ENCODE results near the gene JAML.

JAML gene

DNA sequence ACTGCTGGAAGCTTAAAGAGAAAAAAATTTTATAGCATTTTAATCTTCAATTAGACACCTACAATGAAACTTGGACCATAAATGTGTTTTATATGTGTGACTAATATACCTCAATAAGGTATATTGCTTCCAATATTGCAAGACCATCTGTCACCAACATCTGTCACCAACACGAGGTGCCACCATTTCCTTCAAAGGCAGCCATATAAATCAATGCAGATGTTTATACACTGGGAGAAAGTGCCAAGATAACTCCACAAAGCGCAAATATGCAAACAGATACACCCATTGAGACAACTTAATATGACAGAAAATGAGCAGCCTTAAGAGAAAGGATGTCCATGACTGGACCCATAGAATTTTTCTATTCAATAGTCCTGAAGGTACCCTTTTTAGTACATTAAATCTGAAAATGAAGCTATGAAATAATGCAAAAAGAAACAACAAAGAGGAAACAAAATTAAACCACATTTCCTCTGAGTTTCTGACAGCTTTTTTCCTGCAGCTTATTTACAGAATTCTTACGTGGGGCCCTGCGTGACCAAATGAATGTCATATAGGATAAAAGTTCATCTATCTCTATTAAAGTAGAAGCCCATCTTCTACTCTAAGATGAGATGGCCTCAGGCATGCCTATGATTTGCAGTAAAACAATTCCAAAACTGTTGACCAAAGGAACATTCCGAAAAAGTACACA is 14.8 kb upstream of the JAML start:
- DNase-seq: no peak

DNA sequence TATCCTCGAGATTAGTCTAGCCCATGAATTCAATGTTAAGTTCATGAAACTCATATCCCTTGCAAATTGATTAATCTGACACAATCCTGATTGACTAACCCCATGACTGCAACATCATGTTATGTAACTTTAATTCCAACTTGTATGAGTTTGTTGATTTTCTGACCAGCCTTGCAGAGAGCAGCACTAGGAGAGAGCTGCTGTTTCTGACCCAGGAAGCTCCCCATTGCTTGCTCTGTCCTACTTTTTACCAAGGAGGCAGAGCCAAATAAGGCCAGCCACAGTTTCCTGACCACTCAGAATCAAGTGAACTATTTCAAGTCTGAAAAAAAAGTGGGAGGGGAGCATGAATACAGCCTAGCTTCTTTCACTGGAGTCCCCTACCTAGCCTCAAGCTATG is 14.1 kb upstream of the JAML start:
- DNase-seq: no peak

DNA sequence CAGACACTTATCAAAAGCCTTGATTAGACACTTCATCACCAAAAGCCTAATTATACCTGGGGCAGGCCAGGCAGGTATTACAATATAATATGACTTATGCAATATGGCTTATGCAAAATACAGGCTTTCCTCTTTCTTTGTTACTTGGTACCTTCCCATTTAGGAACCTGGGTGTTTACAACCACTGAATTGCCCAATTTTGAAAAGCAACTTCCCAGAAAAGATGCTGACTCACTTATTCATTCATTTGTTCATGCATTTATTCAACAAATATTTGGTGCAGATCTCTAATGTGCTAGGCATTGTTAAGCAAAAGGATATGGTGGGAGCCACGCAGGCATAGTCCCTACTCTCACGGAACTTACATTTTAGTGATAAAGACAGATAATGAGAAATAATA is 13.6 kb upstream of the JAML start:
- no peak for DNase-seq

DNA sequence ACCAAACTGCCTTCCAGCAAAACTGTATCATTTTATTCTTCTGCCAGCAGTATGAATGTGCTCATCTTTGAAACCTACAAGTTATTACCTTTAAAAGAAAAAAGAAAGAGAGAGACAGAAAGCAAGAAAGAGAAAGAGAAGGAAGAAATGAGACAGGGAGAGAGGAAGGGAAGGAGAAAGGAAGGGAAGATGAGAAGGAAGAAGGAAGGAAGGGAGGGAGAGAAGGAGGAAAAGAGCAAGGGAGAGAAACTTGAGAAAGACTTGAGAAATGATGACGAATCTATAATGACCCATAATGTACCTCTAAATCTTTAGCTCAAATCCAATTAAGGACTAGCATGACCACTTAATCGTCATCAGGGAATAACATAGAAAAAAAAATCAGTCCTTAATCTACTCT is 11.4 kb upstream of the JAML start:
- DNase-seq: peak; percentile 32

DNA sequence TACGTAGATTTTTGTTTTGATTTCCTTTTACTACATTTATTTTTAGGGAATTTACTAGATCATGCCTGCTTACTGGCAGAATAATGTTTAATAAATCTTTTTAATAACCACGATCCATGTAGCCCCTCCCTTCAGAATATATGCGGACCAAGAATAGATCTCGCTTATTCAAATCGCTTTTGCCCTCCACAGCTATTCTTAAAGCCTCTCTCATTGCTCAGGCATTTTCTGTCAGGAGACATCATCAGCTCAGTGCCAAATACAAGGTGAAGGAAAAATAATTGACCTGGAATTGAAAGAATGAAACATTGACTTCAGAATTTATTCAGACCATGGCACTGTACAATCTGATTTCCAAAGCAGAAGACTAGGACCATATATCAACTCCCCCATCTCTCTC is 10.0 kb upstream of the JAML start:
- no peak for DNase-seq

DNA sequence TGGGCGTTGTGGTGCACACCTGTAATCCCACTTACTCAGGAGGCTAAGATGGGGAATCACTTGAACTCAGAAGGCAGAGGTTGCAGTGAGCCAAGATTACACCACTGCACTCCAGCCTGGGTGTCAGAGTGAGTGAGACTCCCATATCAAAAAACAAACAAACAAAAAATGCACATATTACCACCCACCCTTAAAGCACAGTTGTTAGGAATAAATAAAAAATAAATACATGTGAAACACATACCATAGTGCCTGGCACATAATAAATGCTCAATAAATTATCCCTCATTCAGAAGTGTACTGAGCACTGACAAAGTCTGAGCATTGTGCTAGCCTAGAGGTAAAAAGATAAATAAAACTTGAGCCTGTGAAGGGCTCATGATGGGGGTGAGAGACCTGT is 9.0 kb upstream of the JAML start:
- DNase-seq: no peak

DNA sequence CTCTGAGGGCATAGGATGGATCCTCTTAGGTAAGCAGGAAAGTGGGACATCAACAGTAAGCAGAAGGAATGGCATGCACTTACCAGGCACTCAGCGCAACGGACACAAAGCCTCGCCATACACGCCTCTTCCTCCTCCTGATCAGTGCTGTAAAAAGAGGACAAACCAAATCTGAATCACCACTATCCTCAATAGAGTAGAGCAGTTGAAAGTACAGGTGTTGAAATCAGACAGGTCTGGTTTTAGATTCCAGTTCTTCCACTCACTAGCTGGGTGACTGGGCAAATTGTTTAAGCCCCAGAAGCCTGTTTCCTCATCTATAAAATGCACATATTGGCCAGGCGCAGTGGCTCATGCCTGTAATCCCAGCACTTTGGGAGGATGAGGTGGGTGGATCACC is 8.6 kb upstream of the JAML start:
- DNase-seq: no peak

DNA sequence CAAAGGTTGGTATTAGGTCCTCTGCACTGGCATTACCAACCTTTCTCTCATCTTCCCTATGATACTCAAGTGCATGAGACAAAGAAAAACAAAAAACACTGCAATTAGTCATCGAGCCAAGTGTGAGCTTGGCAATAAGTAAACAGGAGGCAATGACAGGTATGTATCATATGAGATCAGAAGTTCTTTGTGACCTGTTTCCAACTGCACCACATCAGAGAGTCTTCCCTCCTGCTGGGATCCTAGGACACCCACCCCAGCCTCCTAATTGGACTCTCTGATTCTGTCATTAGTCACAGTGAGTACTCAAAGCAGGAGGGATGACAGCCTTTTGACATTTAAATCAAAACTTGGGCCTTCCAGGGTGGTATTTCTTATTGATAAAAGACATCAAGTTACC is 7.8 kb upstream of the JAML start:
- no peak for DNase-seq

DNA sequence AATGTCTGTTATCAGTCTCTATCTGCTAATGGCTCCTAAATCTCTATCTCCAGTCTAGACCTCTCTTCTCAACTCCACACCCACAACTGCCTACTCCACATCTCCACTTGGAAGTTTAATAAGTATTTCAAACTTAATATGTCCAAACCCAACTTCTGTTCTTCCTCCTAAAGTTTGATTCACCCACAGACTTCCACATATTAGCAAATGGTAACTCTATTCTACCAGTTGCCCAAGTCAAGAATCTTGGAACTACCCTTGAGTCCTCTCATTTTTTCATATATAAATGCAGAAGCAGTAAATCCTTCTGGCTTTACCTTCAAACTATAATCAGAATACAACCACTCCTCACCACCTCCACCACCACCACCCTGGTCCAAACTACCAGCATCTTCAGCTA is 6.7 kb upstream of the JAML start:
- no peak for DNase-seq

DNA sequence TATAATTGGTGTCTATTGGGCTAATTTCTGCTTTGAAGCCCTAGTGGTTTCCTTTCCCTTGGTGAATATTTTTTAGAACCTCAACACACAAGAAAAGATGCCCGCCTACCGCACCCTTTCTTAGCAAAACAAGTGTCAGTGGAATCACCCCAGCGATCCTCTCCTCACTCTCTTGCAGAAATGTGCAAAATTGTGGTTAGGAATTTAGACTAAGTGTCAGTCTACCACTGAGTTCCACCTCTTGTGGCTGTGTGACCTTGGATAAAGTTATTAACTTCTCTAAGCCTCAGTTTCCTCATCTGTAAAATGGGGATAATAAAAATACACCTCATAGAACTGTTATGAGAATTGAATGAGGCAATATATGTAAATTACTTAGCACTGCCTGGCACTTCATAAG is 5.3 kb upstream of the JAML start:
- no peak for DNase-seq

DNA sequence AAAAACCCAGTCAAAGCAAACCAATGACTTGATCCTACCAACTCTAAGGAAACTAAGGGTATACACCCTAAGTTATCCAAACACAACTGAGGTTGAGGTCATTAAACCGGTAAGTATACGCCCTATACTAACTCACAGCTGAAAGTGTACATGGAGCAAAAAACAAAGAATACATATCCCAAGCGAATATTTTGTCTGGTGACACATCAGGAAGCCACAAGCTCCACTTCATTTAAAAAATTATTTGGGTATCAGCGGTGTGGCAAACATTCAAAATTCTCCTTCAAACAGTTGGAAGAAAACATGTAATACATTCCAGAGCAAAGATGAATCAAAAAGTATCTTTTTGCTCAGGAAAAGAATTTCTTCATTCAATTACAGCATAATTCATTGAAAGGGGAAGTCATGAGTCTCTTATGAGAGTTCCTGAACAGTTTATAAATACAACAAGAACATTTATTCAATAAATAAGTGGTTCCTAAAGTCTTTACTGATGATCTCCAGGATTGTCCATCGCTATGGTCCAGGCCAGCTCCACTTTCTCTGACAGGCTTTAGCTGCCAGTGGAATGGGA is 4.5 kb upstream of the JAML start:
- DNase-seq: no peak

DNA sequence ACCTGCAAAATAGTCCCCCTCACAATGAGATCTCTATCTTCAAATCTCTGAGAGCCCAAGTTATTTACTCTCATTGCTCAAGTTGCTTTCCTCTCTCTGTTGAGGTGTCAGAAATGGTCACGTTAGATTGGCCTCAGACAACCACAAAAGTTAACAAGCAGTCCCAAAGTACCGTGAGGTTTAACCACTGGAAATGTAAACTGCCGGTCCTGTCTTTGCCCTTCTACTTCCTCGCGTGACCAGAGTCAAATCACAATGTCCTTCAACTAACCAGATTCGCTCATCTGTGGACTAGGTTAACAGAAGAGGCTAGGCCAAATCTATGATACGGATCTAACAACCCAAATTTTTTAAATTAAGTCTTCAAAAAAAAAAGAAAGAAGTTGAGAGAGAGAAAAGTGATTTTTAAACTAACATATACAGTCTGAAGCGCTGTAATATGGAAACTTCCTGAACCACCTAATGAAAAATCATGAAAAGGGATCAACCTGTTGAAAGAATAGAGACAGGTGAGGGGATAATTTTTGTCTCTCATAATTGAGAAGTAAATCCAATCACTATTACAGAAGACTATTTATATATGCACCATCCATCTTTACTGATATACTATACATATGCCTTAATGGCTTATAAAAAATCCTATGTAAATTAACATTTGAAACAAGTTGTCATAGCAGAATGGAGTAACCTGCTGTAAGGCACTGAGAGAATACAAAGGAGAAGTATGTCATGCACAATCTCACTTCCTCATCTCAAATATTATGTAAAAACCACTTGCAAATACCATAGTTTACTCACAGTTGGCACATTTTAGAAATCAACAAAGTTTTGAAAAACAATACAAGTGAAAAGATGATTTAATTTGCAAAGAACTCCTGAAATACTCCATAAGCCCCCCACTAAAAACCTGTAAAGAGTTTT is 3.3 kb upstream of the JAML start:
- DNase-seq: no peak

DNA sequence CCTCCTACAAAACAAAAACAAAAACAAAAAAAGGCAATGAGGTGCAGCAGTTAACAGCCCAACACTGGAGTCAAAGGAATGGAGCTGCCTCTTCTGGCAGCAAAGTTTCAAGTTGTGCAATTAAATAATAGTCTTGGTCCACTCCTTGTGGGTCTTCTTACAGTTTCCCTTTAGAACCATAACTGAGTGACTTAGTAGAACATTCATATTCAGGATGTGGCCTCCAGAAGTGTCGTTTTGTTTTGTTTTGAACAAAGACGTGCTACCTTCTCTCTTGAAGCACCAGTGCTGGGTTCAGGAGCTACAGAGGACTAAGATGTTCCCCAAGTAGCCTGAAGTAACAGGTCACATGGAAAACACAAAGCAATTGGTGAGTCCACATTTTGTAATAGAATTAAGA is 2.0 kb upstream of the JAML start:
- no peak for DNase-seq

DNA sequence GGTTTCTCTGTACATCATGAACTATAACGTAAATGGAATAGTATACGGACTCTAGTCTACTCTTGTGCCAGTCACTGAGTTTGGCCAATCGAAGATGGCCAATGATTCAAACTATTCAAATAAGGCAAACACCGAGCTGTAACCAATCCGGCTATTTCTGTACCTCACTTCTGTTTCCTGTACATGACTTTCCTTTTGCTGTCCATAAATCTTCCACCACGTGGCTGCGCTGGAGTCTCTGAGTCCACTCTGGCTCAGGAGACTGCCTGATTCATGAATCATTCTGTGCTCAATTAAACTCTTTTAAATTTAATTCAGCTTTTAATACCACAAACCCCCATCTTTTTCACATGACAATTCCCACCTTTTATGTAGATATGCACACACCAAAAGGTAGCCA is 1.5 kb upstream of the JAML start:
- DNase-seq: no peak

DNA sequence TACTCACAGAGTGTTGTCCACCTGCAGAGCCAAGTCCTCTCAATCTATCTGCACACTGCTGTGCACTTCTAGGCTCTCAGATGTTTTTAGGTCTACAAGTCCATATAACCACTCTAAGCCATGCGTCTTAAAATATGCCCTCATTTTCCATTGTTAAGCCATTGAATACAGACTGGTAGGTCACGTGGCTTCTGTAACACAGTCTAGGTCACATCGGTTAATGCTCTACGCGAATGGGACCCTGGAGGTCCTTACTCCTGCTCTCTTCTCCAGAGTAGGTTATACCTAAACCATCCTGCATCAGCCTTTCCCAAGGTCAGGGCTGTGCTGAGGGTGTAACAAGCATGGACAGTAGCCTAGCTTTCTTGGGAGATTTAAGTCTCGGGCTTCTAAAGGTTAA is 819 bp downstream of the JAML start:
- DNase-seq: no peak

DNA sequence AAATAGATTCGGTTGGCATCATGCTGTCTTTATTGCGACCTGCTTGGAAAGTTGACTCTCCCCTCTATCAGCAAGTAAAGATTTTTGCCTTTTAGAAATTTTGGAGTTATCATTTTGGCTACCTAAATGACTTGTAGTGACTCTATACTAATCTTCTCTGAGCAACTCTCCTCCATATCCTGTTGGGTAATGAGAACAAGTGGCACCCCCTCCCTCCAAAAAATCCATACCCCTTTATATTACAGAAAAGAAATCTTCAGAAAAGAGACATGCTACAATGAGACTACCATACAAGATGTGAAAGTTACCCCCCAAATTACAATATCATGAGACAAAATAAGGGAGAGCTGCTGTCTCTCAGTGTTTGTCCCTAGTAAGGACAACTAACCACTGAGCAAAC is 1.2 kb downstream of the JAML start:
- DNase-seq: no peak

DNA sequence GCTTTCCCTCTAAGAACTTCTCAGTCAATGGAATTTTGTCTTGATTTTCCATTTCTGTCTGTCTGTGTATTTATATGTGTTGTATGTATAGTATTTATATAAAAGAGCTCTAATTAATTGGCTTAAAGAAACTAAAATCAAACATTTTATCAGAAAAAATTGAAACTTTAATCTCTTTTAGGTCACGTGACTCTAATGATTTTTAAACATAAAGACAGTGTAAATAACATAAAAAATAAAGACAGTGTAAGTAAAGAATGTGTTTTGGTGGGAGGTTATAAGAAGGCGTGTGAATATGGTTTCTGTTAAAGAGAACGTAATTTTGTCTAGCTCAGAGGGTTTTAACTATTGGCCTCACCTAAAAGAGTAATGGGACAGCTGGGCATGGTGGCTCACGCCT is 2.4 kb downstream of the JAML start:
- no peak for DNase-seq

DNA sequence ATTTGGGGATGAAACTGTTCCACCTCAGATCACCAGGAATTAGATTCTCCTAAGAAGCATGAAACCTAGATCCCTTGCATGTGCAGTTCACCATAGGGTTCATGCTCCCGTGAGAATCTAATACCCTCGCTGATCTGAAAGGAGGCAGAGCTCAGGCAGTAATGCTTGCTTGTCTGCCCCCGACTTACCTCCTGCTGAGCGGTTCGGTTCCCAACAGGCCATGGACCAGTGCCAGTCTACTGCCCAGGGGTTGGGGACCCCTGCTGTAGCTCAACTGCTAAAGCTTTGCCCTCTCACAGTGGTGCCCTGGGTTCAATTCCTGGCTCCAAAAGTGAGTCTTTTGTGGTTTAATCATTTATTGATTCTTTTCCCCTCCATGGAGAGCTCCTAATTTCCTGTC is 3.4 kb downstream of the JAML start:
- no peak for DNase-seq

DNA sequence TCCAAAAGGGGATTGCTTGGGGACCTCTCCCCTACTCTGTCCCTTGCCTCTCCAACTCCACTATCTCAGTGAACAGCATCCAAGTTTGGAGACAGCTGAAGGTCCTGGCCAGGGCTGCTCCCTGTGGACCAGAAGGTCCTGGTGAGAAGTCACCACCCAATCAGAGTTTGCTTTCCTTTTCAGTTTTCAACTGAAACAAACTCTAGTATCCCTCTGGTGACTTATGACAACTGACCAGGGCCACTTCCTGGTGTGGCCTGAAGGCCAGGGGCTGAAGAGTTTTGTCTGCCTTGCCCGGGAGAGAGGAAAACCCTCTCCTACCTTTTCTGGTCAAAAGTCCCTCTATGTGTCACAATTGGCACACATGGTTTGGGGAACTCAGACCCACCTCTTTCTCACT is 5.1 kb downstream of the JAML start:
- DNase-seq: no peak

DNA sequence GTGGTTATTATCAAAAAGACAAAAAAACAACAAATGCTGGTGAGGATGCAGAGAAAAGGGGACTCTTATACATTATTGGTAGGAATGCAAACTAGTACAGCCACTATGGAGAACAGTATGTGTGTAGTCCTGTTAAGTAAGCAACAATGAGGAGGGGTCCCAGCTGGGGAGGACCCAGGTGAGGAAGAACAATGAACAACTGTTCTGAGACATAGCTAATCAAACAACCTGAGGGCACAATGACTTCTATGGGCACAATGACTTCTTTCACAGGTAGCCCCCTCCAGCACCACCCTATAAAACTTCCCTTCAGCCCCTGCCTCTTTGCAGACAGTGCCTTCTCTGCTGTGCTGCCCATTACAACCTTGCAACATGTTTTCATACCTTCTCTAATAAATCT is 5.6 kb downstream of the JAML start:
- DNase-seq: no peak

DNA sequence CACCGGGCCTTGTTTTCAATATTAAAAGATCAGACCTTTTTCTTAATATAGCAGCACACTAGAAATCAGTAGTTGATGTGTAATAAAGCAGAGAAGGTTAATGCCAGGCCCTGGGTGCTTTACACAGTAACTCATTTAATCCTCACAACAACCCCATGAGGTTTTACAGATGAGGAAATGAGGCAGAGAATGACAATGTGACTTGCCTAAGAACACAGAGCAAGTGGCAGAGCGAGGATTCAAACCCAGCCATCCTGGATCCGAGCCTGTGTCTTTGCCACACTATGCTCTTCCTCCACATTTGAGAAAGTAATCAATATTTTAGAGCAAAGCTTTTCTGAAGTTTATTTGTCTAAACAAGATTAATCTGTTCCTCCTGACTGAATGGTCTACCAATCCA is 7.2 kb downstream of the JAML start:
- no peak for DNase-seq

DNA sequence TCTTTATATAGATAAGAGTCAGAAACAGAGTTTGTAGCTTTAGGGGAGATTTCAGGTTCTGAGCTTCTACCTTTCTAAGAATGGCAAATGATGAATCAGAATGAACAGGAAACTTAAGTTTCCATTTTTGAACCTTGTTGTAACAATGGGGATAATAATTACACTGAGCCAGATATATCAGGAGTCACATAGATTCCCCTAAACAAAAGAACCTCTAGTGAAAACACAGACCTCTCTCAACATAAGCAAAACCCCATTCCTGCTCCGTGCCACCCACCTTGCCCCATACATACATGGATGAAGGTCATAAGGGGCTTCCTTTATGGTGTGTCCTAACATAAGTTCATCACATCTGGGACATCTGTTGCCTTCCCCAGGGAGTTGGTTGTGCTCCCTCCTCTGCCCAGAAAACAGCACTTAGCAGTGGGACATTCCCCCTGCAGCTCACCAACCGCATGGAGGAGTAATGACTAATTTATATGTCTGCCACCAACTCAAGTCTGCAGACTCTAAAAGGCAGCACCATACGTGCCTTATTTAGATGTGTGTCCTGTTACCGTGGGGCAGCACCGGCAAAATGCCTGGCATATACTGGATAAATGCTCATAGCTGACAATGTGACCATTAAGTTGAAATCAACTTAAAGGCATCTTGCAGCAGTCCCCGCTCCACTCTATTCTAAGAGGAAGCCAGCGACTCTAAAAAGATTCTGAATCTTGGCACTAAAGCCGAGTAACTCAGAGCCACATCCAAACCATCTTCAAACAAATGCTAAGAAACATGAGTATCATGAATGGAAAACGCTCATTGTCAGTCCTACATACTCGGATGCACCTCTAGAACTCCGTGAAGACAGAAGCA is 8.0 kb downstream of the JAML start:
- no peak for DNase-seq

DNA sequence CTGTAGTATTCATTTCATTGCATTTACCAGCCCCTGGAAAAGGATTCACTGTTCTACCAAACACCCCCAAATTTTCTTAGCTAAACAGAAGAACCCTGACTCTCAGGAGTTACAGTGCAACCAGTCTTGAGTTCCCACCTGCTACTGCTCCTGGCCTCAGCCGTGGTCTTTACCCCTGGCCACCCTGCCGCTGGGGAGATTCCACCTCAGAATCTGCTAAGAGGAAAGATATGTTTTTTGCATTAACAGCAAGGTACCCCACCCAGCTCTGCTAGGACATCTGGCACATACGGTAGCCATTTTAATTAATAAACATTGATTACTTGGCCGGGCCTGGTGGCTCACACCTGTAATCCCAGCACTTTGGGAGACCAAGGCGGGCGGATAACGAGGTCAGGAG is 9.0 kb downstream of the JAML start:
- DNase-seq: no peak
